Psoas muscle (tissue), 8 donors: ENCODE data around the gene ZNF830. TPM values are rescaled to one million over a fixed set of nuclear protein-coding genes. Genes with fewer than 3 reads are reported as not detected.
A peak's percentile ranks its signal among the peaks of the same experiment; 100 is the strongest.

ENCODE experiments used
- ATAC-seq, 4 donors: fragments of 200-7000 bp; cut with Tn5 transposase; one replicate each; pipeline ENCODE4 v1.9.1; 2020; ENCODE audit warnings: moderate library complexity in 3 of 4, mild to moderate bottlenecking in 2 of 4
- DNase-seq, 2 donors: peaks; one replicate each; pipeline ENCODE4 v3.0.0-alpha.2; 2020
- H3K27ac ChIP-seq: fragments of 200-600 bp; one replicate; pipeline ENCODE4 v1.8.0; 2022
- H3K27me3 ChIP-seq, 3 donors: fragments of 200-600 bp in 1 of 3; one replicate each; pipeline versions ENCODE4 v1.6.1 to v1.8.0; 2013 to 2022; ENCODE audit warnings: low read length in 2 of 3, mild to moderate bottlenecking in 2 of 3, moderate library complexity in 1 of 3; ENCODE audit not compliant: insufficient read depth in 3 of 3
- H3K36me3 ChIP-seq, 2 donors: fragments of 200-600 bp in 1 of 2; one replicate each; pipeline versions ENCODE4 v1.6.1 to v1.8.0; 2013 to 2022; ENCODE audit warnings: low read depth in 1 of 2, mild to moderate bottlenecking in 1 of 2, moderate library complexity in 1 of 2; ENCODE audit not compliant: insufficient read depth in 1 of 2
- H3K4me1 ChIP-seq: fragments of 200-600 bp; one replicate; pipeline ENCODE4 v1.8.0; 2022
- H3K4me3 ChIP-seq: fragments of 200-600 bp; one replicate; pipeline ENCODE4 v1.8.0; 2022; ENCODE audit warnings: mild to moderate bottlenecking
- H3K9me3 ChIP-seq: fragments of 200-600 bp; one replicate; pipeline ENCODE4 v1.8.0; 2022
- WGBS, 3 donors: extraction: QIAGEN DNeasy Blood & Tissue Kit; methylation state at CpG; one replicate each; pipeline versions ENCODE4 v1.1.6 to v1.1.7; 2013; 5-methylcytosine and 5-hydroxymethylcytosine counted together
- intact Hi-C, 2 donors: fragments of 100-400 bp; cut with DNase I; formaldehyde crosslinking; loops; one replicate each; pipeline versions ENCODE4 v1.11.0 to v1.14.2; 2022
- polyA plus RNA-seq, 3 donors: library from polyadenylated mRNA; stranded (reverse); fragments of 200-250 nt; gene quantifications; one replicate each; pipeline ENCODE4 v1.2.3, GENCODE V29; 2013
- total RNA-seq, 4 donors: library from RNA; stranded (reverse); fragmentation: NEBNext Ultra II Directional in 2 of 4; extraction: Animal tissue kit (Norgen Biotek cat#: 25700) in 2 of 4; gene quantifications; one replicate each; pipeline versions ENCODE4 v1.2.1 to v1.2.4, GENCODE V29; 2021 to 2023
- TF ChIP-seq, protein P1 (sequence below): fragments of 200-600 bp; IDR thresholded peaks from one replicate; pipeline ENCODE4 v1.8.0; 2022; ENCODE audit warnings: antibody characterized with exemption
- donor health status: healthy with polysubstance abuse.
- donor health status: DM: no; HTN: no; CAD: no; lungs with moderate emphysema.
- donor health status: Bipolar disorder and iron deficiency.
- donor health status: healthy.
- donor health status: DM: yes; HTN: yes; CAD: no.
- donor health status: DM: no; HTN: no; CAD: no.
- donor health status: DM: no; HTN: no; CAD: no.
- donor health status: DM: yes; HTN: yes; CAD: no.

Gene ZNF830
- total and polyA plus RNA-seq, 7 donors: 7.0 to 13.6 (median 9.6) TPM

DNA sequence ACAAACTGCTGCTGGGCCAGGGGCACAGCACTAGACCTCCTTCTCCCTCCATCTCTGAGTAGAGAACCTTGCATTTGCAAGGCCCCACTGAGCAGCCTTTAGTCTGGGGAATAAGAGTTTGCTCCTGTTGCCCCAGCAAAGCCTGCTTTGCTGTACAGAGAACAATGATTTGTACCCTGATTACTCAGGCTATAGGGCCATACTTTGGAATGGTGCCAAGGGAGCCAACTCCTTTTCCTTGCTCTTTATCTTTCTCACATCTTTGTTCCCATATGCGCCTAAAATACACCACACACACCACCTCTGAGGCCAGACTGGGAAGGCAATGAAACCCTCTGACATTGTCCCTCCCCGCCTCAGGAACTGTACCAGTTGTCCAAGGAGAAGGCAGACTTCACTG is 40.2 kb downstream of the ZNF830 start:
- Histone ChIP-seq H3K4me3 (no peak overlapping the region), H3K9me3 (no peaks in the 10 kb centered on the region), H3K36me3 (peaks cover 9 to 91% of the 10 kb centered on the region in 2 donors), H3K4me1 (peaks cover 5% of the 10 kb centered on the region), H3K27me3 (no peaks in the 10 kb centered on the region), H3K27ac (no peak overlapping the region)
- ATAC-seq (no peak), DNase-seq (no peak)
- WGBS, 3 donors: 85 to 94% (median 86%) methylated on average over 2 of the region's 2 CpGs
- TF ChIP-seq, protein P1, sequence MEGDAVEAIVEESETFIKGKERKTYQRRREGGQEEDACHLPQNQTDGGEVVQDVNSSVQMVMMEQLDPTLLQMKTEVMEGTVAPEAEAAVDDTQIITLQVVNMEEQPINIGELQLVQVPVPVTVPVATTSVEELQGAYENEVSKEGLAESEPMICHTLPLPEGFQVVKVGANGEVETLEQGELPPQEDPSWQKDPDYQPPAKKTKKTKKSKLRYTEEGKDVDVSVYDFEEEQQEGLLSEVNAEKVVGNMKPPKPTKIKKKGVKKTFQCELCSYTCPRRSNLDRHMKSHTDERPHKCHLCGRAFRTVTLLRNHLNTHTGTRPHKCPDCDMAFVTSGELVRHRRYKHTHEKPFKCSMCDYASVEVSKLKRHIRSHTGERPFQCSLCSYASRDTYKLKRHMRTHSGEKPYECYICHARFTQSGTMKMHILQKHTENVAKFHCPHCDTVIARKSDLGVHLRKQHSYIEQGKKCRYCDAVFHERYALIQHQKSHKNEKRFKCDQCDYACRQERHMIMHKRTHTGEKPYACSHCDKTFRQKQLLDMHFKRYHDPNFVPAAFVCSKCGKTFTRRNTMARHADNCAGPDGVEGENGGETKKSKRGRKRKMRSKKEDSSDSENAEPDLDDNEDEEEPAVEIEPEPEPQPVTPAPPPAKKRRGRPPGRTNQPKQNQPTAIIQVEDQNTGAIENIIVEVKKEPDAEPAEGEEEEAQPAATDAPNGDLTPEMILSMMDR: no peak
- intact Hi-C loops: loop anchor here in 1 of 2 donors (5.0 kb wide), 1 partner anchor 116 kb away; the partner anchor contains the start of gene RAD51D

- intact Hi-C loops: loop anchor here in 1 of 2 donors (5.0 kb wide), 1 partner anchor 114 kb away; the partner anchor contains the start of gene RAD51D
- H3K4me3 ChIP-seq: no peak overlapping the region
- DNase-seq: no peak
- no peaks in the 10 kb centered on the region for H3K27me3 ChIP-seq
- WGBS, 3 donors: 85 to 86% (median 86%) methylated on average over 15 of the region's 15 CpGs
- ATAC-seq: no peak
- H3K9me3 ChIP-seq: no peaks in the 10 kb centered on the region
- H3K27ac ChIP-seq: no peak overlapping the region
- TF ChIP-seq, protein P1: no peak
- peaks cover 5 to 90% of the 10 kb centered on the region in 2 donors for H3K36me3 ChIP-seq
- no peaks in the 10 kb centered on the region for H3K4me1 ChIP-seq
These were observed 41.7 kb downstream of the ZNF830 start for GRCh38 chr17:35002876-35003551.

- Histone ChIP-seq H3K27me3 (no peaks in the 10 kb centered on the region), H3K9me3 (no peaks in the 10 kb centered on the region), H3K27ac (no peak overlapping the region), H3K36me3 (peaks cover 5 to 88% of the 10 kb centered on the region in 2 donors), H3K4me1 (no peaks in the 10 kb centered on the region), H3K4me3 (no peak overlapping the region)
- intact Hi-C loops: loop anchor here in 1 of 2 donors (5.0 kb wide), 1 partner anchor 114 kb away; the partner anchor contains the start of gene RAD51D
- ATAC-seq: peak in 1 of 4 donors; percentile 7
- 86 to 89% (median 87%) methylated on average over 4 of the region's 4 CpGs for WGBS, 3 donors
- no peak for DNase-seq
- TF ChIP-seq, protein P1: no peak
These were observed 42.4 kb downstream of the ZNF830 start for GRCh38 chr17:35003778-35004177.

DNA sequence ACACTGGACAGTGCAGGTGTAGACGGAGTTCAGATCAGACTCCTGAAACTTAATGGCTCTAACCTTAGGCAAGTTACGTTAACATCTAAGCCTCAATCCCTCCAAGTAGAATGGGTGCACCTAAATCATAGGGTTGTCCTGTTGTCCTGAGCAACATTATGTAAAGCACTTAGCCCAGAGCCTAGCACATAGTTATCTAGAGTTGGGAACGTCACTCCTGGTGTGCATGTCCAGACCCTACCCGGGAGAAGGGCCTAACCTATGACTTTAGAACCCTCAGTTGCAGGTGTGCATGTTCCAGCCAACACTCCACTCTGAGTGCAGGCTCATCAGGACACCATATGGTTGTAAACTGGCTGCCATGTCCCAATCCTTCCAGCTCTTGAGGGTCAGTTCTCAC is 45.0 kb downstream of the ZNF830 start:
- no peaks in the 10 kb centered on the region for H3K4me1 ChIP-seq
- no peaks in the 10 kb centered on the region for H3K9me3 ChIP-seq
- no peaks in the 10 kb centered on the region for H3K27me3 ChIP-seq
- ATAC-seq (peak in 1 of 4 donors; percentile 11), DNase-seq (no peak)
- no peak overlapping the region for H3K4me3 ChIP-seq
- TF ChIP-seq, protein P1: no peak
- H3K36me3 ChIP-seq: peaks cover 4 to 89% of the 10 kb centered on the region in 2 donors
- intact Hi-C loops: no loop called here
- no peak overlapping the region for H3K27ac ChIP-seq
- WGBS, 3 donors: 86 to 90% (median 88%) methylated on average over 4 of the region's 4 CpGs
